Measurements from ENCODE around the gene PDE6C.

GRCh38 chr10:93573051-93573909 lies 39.1 kb upstream of the PDE6C start:
- no peak for TF ChIP-seq CTCF (IDR thresholded peaks at IDR 0.05; ENCODE audit: low read depth, low read length, missing input control)
- no peak for TF ChIP-seq RAD21 (IDR thresholded peaks at IDR 0.05)
- TF ChIP-seq REST (IDR thresholded peaks at IDR 0.05) = no peak
- no peak for TF ChIP-seq RXRA (IDR thresholded peaks at IDR 0.05)
- no peak for TF ChIP-seq YY1 (IDR thresholded peaks at IDR 0.05)
- no peak for TF ChIP-seq SP1 (IDR thresholded peaks at IDR 0.05)
- no peak for TF ChIP-seq ZBTB33 (IDR thresholded peaks at IDR 0.05)
- no peak for TF ChIP-seq MAX (IDR thresholded peaks at IDR 0.05)
- TF ChIP-seq ATF3 (IDR thresholded peaks at IDR 0.05) = no peak
- TF ChIP-seq EGR1 (IDR thresholded peaks at IDR 0.05; ENCODE audit: low read depth in 2 of 2) = no peak
- TF ChIP-seq NR2F2 (IDR thresholded peaks at IDR 0.05) = no peak
- TF ChIP-seq JUND (IDR thresholded peaks at IDR 0.05) = no peak
